Panc1 (cell line): ENCODE data around the gene TWSG1.

ENCODE experiments used
- CTCF ChIP-seq: fragments of 450-650 bp; IDR thresholded peaks from 2 replicates; pipeline ENCODE4 v1.5.1; 2017; ENCODE audit warnings: mild to moderate bottlenecking
- REST ChIP-seq, 2 experiments: IDR thresholded peaks; 2 replicates each; pipeline ENCODE4 v1.6.1; 2011 to 2012; ENCODE audit warnings: low read depth in 2 of 2, control low read depth in 1 of 2, low read length in 1 of 2, mild to moderate bottlenecking in 1 of 2, moderate library complexity in 1 of 2; ENCODE audit not compliant: insufficient read depth in 1 of 2

GRCh38 chr18:9322744-9323143 lies 11.8 kb upstream of the TWSG1 start:
- TF ChIP-seq CTCF: no peak
- no peak for TF ChIP-seq REST (IDR thresholded peaks at IDR 0.05; ENCODE audit: insufficient read depth in 1 of 2, low read depth in 2 of 2, low read length in 1 of 2)
